Measurements from ENCODE around the gene CNPPD1. TPM values are rescaled to one million over a fixed set of nuclear protein-coding genes. Genes with fewer than 3 reads are reported as not detected.
A peak's percentile ranks its signal among the peaks of the same experiment; 100 is the strongest.
"Not testable (repeated sequence)": the region's sequence is repeated elsewhere in the genome, so short reads cannot be mapped to it uniquely, and the experiment has no call there.

Gene CNPPD1
- total RNA-seq, 1 experiment from 2014 or later: 32.8 TPM

- Mint-ChIP-seq H3K27ac (peak overlapping the region; percentile 76; the same call in 1 of the 2 replicates), H3K27me3 (ENCODE audit: low read depth) (peaks cover 18% of the 10 kb centered on the region), H3K9me3 (peaks cover 14% of the 10 kb centered on the region)
- ATAC-seq; H3K4me1 Mint-ChIP-seq; H3K4me3 Mint-ChIP-seq; POLR2A ChIA-PET; DNase-seq (ENCODE audit: low spot score); H3K36me3 Mint-ChIP-seq: not testable (repeated sequence)
- CTCF ChIA-PET: interaction anchor here (1.6 to 2.0 kb wide), 2 partner anchors 94 to 220 kb away, joined by 3 to 6 read pairs; no protein-coding TSS in a partner anchor
Observed at GRCh38 chr2:219200502-219201326, 24.0 kb upstream of the CNPPD1 start.

DNA sequence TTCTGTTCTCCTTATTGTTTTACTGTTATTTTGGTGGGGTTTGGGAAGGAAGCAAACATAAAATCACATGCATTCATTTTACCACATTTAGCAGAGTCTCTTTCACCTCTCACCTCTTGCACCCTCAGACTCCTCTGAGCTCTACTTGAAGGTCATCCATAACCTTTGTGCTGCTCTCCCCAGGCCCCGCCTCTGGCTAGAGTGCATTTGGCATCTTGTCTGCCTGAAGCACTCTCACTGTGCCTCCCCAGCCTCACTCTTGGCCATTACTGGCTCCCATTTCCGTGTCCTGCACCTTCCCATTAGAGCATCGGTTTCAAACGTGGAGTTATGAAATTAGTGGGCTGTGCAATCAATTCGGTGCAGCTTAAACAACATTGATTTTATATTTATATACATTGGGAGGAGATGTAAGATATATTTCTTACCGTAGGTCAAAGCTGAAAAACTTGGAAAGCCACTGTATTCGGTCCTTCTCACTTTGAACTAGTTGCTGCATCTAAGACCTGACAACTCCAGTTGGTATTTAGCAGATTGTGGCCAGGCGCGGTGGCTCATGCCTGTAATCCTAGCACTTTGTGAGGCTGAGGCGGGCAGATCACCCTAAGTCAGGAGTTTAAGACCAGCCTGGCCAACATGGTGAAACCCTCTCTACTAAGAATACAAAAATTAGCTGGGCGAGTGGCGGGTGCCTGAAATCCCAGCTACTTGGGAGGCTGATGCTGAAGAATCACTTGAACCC is 22.9 kb upstream of the CNPPD1 start:
- no peak for ATAC-seq
- Mint-ChIP-seq H3K4me3 (no peak overlapping the region), H3K4me1 (peaks cover 8% of the 10 kb centered on the region), H3K27ac (no peak overlapping the region), H3K27me3 (ENCODE audit: low read depth) (peaks cover 11% of the 10 kb centered on the region), H3K36me3 (no peaks in the 10 kb centered on the region), H3K9me3 (peaks cover 14% of the 10 kb centered on the region)
- TF ChIP-seq IRF2 (CRISPR knock-in tag; IDR thresholded peaks at IDR 0.05; ENCODE audit: borderline replicate concordance, low read depth): no peak
- TF ChIP-seq ZNF532 (CRISPR knock-in tag; IDR thresholded peaks at IDR 0.05; ENCODE audit: borderline replicate concordance): no peak
- no peak for TF ChIP-seq TP53 (CRISPR knock-in tag; IDR thresholded peaks at IDR 0.05)
- no peak for TF ChIP-seq SMAD3 (CRISPR knock-in tag; IDR thresholded peaks at IDR 0.05; ENCODE audit: borderline replicate concordance)
- no peak for TF ChIP-seq NFE2L1 (CRISPR knock-in tag; IDR thresholded peaks at IDR 0.05)
- TF ChIP-seq ATF3 (CRISPR knock-in tag; conservative IDR thresholded peaks at IDR 0.05): no peak
- no peak for TF ChIP-seq TEAD4 (CRISPR knock-in tag; IDR thresholded peaks at IDR 0.05)
- TF ChIP-seq FOXP1 (CRISPR knock-in tag; IDR thresholded peaks at IDR 0.05; ENCODE audit: borderline replicate concordance): no peak
- no peak for TF ChIP-seq ZNF121 (CRISPR knock-in tag; IDR thresholded peaks at IDR 0.05)
- TF ChIP-seq CTCF (IDR thresholded peaks at IDR 0.05): no peak
- DNase-seq (ENCODE audit: low spot score): no peak
- ChIA-PET POLR2A (interaction anchor here (0.6 kb wide), 1 partner anchor 189 kb away, joined by 3 read pairs; no protein-coding TSS in a partner anchor), CTCF (interaction anchor here (1.6 to 2.0 kb wide), 2 partner anchors 95 to 219 kb away, joined by 3 to 6 read pairs; no protein-coding TSS in a partner anchor)

- no peak overlapping the region for H3K27ac Mint-ChIP-seq
- peaks cover 7% of the 10 kb centered on the region for H3K27me3 Mint-ChIP-seq (ENCODE audit: low read depth)
- TF ChIP-seq TP53 (CRISPR knock-in tag; IDR thresholded peaks at IDR 0.05): no peak
- TF ChIP-seq IRF1 (CRISPR knock-in tag; IDR thresholded peaks at IDR 0.05): no peak
- TF ChIP-seq, protein P1, sequence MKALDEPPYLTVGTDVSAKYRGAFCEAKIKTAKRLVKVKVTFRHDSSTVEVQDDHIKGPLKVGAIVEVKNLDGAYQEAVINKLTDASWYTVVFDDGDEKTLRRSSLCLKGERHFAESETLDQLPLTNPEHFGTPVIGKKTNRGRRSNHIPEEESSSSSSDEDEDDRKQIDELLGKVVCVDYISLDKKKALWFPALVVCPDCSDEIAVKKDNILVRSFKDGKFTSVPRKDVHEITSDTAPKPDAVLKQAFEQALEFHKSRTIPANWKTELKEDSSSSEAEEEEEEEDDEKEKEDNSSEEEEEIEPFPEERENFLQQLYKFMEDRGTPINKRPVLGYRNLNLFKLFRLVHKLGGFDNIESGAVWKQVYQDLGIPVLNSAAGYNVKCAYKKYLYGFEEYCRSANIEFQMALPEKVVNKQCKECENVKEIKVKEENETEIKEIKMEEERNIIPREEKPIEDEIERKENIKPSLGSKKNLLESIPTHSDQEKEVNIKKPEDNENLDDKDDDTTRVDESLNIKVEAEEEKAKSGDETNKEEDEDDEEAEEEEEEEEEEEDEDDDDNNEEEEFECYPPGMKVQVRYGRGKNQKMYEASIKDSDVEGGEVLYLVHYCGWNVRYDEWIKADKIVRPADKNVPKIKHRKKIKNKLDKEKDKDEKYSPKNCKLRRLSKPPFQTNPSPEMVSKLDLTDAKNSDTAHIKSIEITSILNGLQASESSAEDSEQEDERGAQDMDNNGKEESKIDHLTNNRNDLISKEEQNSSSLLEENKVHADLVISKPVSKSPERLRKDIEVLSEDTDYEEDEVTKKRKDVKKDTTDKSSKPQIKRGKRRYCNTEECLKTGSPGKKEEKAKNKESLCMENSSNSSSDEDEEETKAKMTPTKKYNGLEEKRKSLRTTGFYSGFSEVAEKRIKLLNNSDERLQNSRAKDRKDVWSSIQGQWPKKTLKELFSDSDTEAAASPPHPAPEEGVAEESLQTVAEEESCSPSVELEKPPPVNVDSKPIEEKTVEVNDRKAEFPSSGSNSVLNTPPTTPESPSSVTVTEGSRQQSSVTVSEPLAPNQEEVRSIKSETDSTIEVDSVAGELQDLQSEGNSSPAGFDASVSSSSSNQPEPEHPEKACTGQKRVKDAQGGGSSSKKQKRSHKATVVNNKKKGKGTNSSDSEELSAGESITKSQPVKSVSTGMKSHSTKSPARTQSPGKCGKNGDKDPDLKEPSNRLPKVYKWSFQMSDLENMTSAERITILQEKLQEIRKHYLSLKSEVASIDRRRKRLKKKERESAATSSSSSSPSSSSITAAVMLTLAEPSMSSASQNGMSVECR (CRISPR knock-in tag; IDR thresholded peaks at IDR 0.05; ENCODE audit: borderline replicate concordance): no peak
- no peak for TF ChIP-seq GABPB1 (CRISPR knock-in tag; IDR thresholded peaks at IDR 0.05)
- no peak for TF ChIP-seq SOX15 (CRISPR knock-in tag; IDR thresholded peaks at IDR 0.05)
- TF ChIP-seq RELA (CRISPR knock-in tag; IDR thresholded peaks at IDR 0.05; ENCODE audit: borderline replicate concordance): no peak
- TF ChIP-seq PRRX2 (CRISPR knock-in tag; IDR thresholded peaks at IDR 0.05): no peak
- ChIA-PET CTCF (interaction anchor here (2.0 kb wide), 1 partner anchor 96 kb away, joined by 6 read pairs; no protein-coding TSS in a partner anchor), POLR2A (no interaction called here)
- H3K36me3 Mint-ChIP-seq: no peaks in the 10 kb centered on the region
- H3K4me3 Mint-ChIP-seq: no peak overlapping the region
- H3K9me3 Mint-ChIP-seq: peaks cover 10% of the 10 kb centered on the region
- ATAC-seq (no peak), DNase-seq (ENCODE audit: low spot score) (no peak)
- H3K4me1 Mint-ChIP-seq: peaks cover 8% of the 10 kb centered on the region
Observed at GRCh38 chr2:219198974-219199373, 22.2 kb upstream of the CNPPD1 start.
